ENCODE results near the gene ACSF2.

The ACSF2 gene

DNA sequence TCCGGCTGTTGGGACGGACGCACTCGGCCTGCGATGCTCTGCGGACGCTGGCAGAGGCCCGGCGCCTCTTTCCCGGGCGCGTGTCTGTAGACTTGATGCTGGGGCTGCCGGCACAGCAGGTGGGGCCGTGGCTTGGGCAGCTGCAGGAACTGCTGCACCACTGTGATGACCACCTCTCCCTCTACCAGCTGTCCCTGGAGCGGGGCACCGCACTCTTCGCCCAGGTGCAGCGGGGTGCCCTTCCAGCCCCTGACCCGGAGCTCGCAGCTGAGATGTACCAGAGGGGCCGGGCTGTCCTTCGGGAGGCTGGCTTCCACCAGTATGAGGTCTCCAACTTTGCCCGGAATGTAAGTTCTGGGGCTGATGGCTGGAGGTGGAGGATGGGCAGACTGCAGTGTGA lies 56.1 kb downstream of the ACSF2 start:
- H3K4me1 Mint-ChIP-seq = peaks cover 19% of the 10 kb centered on the region
- peaks cover 24% of the 10 kb centered on the region for H3K36me3 Mint-ChIP-seq (ENCODE audit: low read depth)
- peak overlapping the region in 2 of 3 experiments; percentile 32 to 53 for H3K27ac Mint-ChIP-seq
- H3K27me3 Mint-ChIP-seq (ENCODE audit: low read depth) = peaks cover 6% of the 10 kb centered on the region
- H3K9me3 Mint-ChIP-seq = no peaks in the 10 kb centered on the region
- TF ChIP-seq, protein P1, sequence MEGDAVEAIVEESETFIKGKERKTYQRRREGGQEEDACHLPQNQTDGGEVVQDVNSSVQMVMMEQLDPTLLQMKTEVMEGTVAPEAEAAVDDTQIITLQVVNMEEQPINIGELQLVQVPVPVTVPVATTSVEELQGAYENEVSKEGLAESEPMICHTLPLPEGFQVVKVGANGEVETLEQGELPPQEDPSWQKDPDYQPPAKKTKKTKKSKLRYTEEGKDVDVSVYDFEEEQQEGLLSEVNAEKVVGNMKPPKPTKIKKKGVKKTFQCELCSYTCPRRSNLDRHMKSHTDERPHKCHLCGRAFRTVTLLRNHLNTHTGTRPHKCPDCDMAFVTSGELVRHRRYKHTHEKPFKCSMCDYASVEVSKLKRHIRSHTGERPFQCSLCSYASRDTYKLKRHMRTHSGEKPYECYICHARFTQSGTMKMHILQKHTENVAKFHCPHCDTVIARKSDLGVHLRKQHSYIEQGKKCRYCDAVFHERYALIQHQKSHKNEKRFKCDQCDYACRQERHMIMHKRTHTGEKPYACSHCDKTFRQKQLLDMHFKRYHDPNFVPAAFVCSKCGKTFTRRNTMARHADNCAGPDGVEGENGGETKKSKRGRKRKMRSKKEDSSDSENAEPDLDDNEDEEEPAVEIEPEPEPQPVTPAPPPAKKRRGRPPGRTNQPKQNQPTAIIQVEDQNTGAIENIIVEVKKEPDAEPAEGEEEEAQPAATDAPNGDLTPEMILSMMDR (IDR thresholded peaks at IDR 0.05; ENCODE audit: unreplicated experiment in 3 of 3) = no peak
- H3K4me3 Mint-ChIP-seq = peak overlapping the region in 2 of 3 experiments; percentile 58 to 65

DNA sequence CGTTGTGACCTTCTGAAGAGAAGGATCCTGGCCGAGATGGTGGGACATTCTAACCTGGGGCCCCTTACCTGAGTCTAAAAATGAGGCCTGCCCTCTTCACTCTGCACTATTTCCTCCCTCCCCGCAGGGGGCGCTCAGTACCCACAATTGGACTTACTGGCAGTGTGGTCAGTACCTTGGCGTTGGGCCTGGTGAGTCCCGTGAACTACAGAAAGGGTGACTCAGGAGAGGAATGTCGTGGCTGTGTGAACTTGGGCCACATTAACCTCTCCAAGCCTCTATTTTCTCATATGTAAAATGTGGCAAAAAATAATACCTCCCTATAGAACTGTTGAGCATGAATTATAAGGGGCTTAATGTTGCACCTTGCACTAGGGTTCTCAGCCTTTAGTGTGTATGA lies 56.5 kb downstream of the ACSF2 start:
- Mint-ChIP-seq H3K36me3 (ENCODE audit: low read depth) (peaks cover 24% of the 10 kb centered on the region), H3K4me1 (peaks cover 19% of the 10 kb centered on the region), H3K27ac (peak overlapping the region in 2 of 3 experiments; percentile 32 to 53), H3K9me3 (no peaks in the 10 kb centered on the region), H3K4me3 (peak overlapping the region; percentile 21 to 65 (median 58)), H3K27me3 (ENCODE audit: low read depth) (peaks cover 5% of the 10 kb centered on the region)
- TF ChIP-seq, protein P1 (IDR thresholded peaks at IDR 0.05; ENCODE audit: unreplicated experiment in 3 of 3) = peak; percentile 82 to 83 (median 82)

DNA sequence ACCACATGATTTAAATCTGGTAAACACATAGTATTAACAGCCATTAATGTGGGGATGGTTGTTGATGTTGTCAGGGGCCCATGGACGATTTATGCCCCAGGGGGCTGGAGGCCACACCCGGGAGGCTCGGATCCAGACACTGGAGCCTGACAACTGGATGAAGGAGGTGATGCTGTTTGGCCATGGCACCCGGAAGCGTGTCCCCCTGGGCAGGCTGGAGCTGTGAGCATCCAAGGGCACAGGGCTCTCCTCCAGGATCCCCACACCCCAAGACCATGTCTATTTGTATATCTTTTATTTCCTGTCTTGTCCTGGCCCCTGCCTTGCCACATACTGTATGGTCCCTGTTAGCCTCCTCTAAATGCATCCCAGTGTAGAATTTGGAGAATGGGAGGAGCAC lies 57.2 kb downstream of the ACSF2 start:
- Mint-ChIP-seq H3K27me3 (ENCODE audit: low read depth) (peaks cover under 1% of the 10 kb centered on the region), H3K4me3 (no peak overlapping the region), H3K27ac (no peak overlapping the region), H3K36me3 (ENCODE audit: low read depth) (peaks cover 24% of the 10 kb centered on the region), H3K4me1 (peaks cover 14% of the 10 kb centered on the region), H3K9me3 (no peaks in the 10 kb centered on the region)
- TF ChIP-seq, protein P1 (IDR thresholded peaks at IDR 0.05; ENCODE audit: unreplicated experiment in 3 of 3) = no peak

DNA sequence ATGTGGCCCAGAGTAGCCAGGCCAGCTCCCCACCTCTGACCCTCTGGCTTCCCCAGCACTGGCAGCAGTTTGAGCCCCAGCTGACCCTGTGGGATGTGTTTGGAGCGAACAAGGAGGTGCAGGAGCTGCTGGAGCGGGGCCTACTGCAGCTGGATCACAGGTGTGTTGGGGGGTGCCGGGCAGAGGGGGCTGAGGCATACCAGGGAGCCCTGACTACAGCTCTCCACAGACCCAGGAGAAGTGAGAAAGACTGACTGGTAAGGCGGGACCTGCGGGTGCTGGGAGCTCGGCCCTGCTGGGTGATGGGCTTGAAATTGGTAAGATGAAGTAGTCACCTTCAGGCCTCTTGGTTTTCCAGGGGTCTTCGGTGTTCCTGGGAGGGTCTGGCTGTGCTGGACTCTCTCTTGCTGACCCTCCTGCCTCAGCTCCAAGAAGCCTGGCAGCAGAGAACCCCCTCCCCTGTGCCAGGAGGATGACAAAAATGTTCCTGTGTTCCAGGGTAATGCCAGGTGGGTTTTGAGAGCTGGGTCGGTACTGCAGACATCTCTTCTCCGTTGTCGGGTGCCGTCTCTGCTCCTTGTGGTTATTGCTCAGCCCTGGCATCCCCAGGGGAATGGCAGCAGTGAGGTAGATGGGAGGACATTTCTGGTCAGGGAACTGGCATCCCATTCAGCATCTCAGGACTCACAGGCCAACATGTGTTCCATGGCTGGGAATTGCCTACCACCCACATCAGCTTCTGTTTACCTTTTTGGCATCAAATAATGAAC lies 58.6 kb downstream of the ACSF2 start:
- Mint-ChIP-seq H3K36me3 (ENCODE audit: low read depth) (peaks cover 24% of the 10 kb centered on the region), H3K27me3 (ENCODE audit: low read depth) (no peaks in the 10 kb centered on the region), H3K9me3 (no peaks in the 10 kb centered on the region), H3K27ac (no peak overlapping the region), H3K4me3 (no peak overlapping the region), H3K4me1 (peaks cover 8% of the 10 kb centered on the region)
- TF ChIP-seq, protein P1 (IDR thresholded peaks at IDR 0.05; ENCODE audit: unreplicated experiment in 3 of 3) = no peak

DNA sequence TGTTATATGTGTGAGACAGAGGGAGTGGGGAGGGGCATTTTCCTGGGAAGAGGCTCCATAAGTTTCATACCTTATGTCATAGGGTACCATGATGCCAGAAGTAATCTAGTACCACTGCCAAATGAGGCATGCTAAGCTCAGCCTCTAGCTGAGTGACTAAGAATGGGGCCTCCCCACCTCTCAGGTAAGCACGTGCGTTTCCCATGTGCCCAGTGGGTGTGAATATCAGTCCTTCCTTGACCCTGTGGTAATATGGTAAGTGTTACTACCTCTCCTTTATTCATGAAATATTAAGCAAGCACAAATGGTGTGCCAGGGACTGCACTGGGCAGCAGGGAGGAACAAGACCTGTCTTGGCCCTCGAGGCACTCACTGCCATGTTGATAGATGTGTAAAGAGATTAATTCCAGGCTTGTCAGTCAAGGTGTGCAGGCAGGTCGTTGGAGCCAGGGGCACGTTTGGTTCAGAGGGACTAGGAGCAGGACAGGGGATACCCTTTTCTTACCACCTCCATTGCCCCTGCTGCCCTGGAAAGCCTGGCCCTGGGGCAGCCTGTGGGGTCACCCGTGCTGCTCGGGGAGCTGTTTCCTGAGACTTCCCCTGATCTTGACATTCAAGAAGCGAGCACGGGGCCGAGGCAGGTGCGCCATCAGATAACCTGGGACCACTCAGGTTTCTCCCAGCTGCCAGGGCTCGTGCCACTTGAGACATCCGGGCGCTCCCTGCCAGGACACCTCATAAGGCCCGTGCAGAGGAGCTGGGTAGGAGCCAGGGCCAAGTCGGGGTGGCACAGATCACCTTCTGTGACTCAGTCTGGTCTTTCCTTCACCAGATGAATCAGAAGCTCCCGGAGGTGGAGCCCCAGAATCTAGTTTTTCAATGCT lies 61.4 kb downstream of the ACSF2 start:
- TF ChIP-seq, protein P1 (IDR thresholded peaks at IDR 0.05; ENCODE audit: unreplicated experiment in 3 of 3) = no peak
- H3K9me3 Mint-ChIP-seq = no peaks in the 10 kb centered on the region
- H3K4me1 Mint-ChIP-seq = peaks cover 5% of the 10 kb centered on the region
- H3K36me3 Mint-ChIP-seq (ENCODE audit: low read depth) = peaks cover 22% of the 10 kb centered on the region
- H3K27me3 Mint-ChIP-seq (ENCODE audit: low read depth) = no peaks in the 10 kb centered on the region
- no peak overlapping the region for H3K27ac Mint-ChIP-seq
- H3K4me3 Mint-ChIP-seq = no peak overlapping the region
